PC-3 (cell line): ENCODE data around the gene TSC22D2.

ENCODE experiments used
- CTCF ChIP-seq: fragments of 300-600 bp; sonication (generic); conservative IDR thresholded peaks from 2 replicates; pipeline ENCODE4 v1.5.1; 2017; ENCODE audit warnings: antibody characterized with exemption, low read depth, mild to moderate bottlenecking, low read length
- EZH2 ChIP-seq: fragments of 300-600 bp; sonication (generic); IDR thresholded peaks from one replicate; pipeline ENCODE4 v1.6.1; 2017; ENCODE audit warnings: antibody characterized with exemption, mild to moderate bottlenecking, low read length; ENCODE audit not compliant: unreplicated experiment

GRCh38 chr3:150411106-150411460, 3.0 kb downstream of the TSC22D2 start:
- TF ChIP-seq CTCF, result no peak
- no peak for TF ChIP-seq EZH2
